ENCODE measurements around the gene CGA. TPM values are rescaled to one million over a fixed set of nuclear protein-coding genes. Genes with fewer than 3 reads are reported as not detected.
A peak's percentile ranks its signal among the peaks of the same experiment; 100 is the strongest.

Gene CGA
- total RNA-seq, 2 donors from 2014 or later, result not detected

GRCh38 chr6:87078983-87079616 is 15.8 kb downstream of the CGA start:
- ATAC-seq (peak; percentile 80), DNase-seq (peak; percentile 73 to 81 (median 78))
- H3K36me3 ChIP-seq (replicated peaks in 1 of 2; ENCODE audit: insufficient read depth in 1 of 2, low read depth in 2 of 2), result no peaks in the 10 kb centered on the region
- no peaks in the 10 kb centered on the region for H3K9me3 ChIP-seq
- no peak overlapping the region for H3K4me3 ChIP-seq
- WGBS, 2 donors, result 33 to 53% methylated on average over 5 to 8 of the region's 8 CpGs
- TF ChIP-seq POLR2A (IDR thresholded peaks at IDR 0.05) (no peak), CTCF (IDR thresholded peaks at IDR 0.05) (peak; percentile 65 to 90 (median 69))
- H3K4me1 ChIP-seq, result no peaks in the 10 kb centered on the region
- no peak overlapping the region for H3K27ac ChIP-seq
- H3K27me3 ChIP-seq, result no peaks in the 10 kb centered on the region
- intact Hi-C loops (cut with DNase I), result no loop called here

- DNase-seq (no peak), ATAC-seq (no peak)
- Histone ChIP-seq H3K4me3 (no peak overlapping the region), H3K4me1 (no peaks in the 10 kb centered on the region), H3K36me3 (replicated peaks in 1 of 2; ENCODE audit: insufficient read depth in 1 of 2, low read depth in 2 of 2) (no peaks in the 10 kb centered on the region), H3K27me3 (no peaks in the 10 kb centered on the region), H3K27ac (no peak overlapping the region), H3K9me3 (no peaks in the 10 kb centered on the region)
- WGBS, 2 donors, result 74 to 78% methylated on average over 2 of the region's 2 CpGs
- TF ChIP-seq POLR2A (IDR thresholded peaks at IDR 0.05), result no peak
- TF ChIP-seq CTCF (IDR thresholded peaks at IDR 0.05), result no peak
- intact Hi-C loops (cut with DNase I), result no loop called here
These were observed 19.7 kb downstream of the CGA start for GRCh38 chr6:87075168-87075567.

GRCh38 chr6:87074101-87074621 is 20.7 kb downstream of the CGA start:
- Histone ChIP-seq H3K4me1 (no peaks in the 10 kb centered on the region), H3K4me3 (no peak overlapping the region), H3K27me3 (no peaks in the 10 kb centered on the region), H3K9me3 (no peaks in the 10 kb centered on the region), H3K36me3 (replicated peaks in 1 of 2; ENCODE audit: insufficient read depth in 1 of 2, low read depth in 2 of 2) (no peaks in the 10 kb centered on the region), H3K27ac (no peak overlapping the region)
- no peak for ATAC-seq
- DNase-seq, result peak in 2 of 4 donors; percentile 19 to 44
- intact Hi-C loops (cut with DNase I), result no loop called here
- TF ChIP-seq CTCF (IDR thresholded peaks at IDR 0.05), result no peak
- TF ChIP-seq POLR2A (IDR thresholded peaks at IDR 0.05), result no peak
- WGBS, 2 donors, result 78 to 83% methylated on average over 4 of the region's 4 CpGs

GRCh38 chr6:87071683-87072082 is 23.2 kb downstream of the CGA start:
- TF ChIP-seq POLR2A (IDR thresholded peaks at IDR 0.05), result no peak
- TF ChIP-seq CTCF (IDR thresholded peaks at IDR 0.05), result no peak
- 63 to 69% methylated on average over 3 of the region's 3 CpGs for WGBS, 2 donors

GRCh38 chr6:87070741-87071140 is 24.2 kb downstream of the CGA start:
- no peak for TF ChIP-seq CTCF (IDR thresholded peaks at IDR 0.05)
- TF ChIP-seq POLR2A (IDR thresholded peaks at IDR 0.05), result no peak
- peaks cover 6% of the 10 kb centered on the region for H3K4me1 ChIP-seq
- H3K27ac ChIP-seq, result no peak overlapping the region
- ATAC-seq (no peak), DNase-seq (no peak)
- H3K4me3 ChIP-seq, result no peak overlapping the region
- H3K27me3 ChIP-seq, result no peaks in the 10 kb centered on the region
- H3K9me3 ChIP-seq, result no peaks in the 10 kb centered on the region
- H3K36me3 ChIP-seq (replicated peaks in 1 of 2; ENCODE audit: insufficient read depth in 1 of 2, low read depth in 2 of 2), result no peaks in the 10 kb centered on the region
- intact Hi-C loops (cut with DNase I), result no loop called here
- 75 to 87% methylated on average over 2 of the region's 2 CpGs for WGBS, 2 donors

More at GRCh38 chr6:87071683-87072082, 23.2 kb downstream of the CGA start:
- ATAC-seq (no peak), DNase-seq (no peak)
- Histone ChIP-seq H3K4me1 (peaks cover 5% of the 10 kb centered on the region), H3K9me3 (no peaks in the 10 kb centered on the region), H3K4me3 (no peak overlapping the region), H3K27ac (no peak overlapping the region), H3K27me3 (no peaks in the 10 kb centered on the region), H3K36me3 (replicated peaks in 1 of 2; ENCODE audit: insufficient read depth in 1 of 2, low read depth in 2 of 2) (no peaks in the 10 kb centered on the region)
- intact Hi-C loops (cut with DNase I), result no loop called here
